Hematopoietic multipotent progenitor cell treated with erythropoietin and hydrocortisone succinate and interleukin-3 and kit ligand, for 4 days (in vitro differentiated cells): ENCODE data around the gene MRPL18.
"Not testable (repeated sequence)": the region's sequence is repeated elsewhere in the genome, so short reads cannot be mapped to it uniquely, and the experiment has no call there.

Experiments
- DNase-seq: peaks from one replicate; pipeline ENCODE4 v3.0.0-alpha.2; 2015

MRPL18 gene

DNA sequence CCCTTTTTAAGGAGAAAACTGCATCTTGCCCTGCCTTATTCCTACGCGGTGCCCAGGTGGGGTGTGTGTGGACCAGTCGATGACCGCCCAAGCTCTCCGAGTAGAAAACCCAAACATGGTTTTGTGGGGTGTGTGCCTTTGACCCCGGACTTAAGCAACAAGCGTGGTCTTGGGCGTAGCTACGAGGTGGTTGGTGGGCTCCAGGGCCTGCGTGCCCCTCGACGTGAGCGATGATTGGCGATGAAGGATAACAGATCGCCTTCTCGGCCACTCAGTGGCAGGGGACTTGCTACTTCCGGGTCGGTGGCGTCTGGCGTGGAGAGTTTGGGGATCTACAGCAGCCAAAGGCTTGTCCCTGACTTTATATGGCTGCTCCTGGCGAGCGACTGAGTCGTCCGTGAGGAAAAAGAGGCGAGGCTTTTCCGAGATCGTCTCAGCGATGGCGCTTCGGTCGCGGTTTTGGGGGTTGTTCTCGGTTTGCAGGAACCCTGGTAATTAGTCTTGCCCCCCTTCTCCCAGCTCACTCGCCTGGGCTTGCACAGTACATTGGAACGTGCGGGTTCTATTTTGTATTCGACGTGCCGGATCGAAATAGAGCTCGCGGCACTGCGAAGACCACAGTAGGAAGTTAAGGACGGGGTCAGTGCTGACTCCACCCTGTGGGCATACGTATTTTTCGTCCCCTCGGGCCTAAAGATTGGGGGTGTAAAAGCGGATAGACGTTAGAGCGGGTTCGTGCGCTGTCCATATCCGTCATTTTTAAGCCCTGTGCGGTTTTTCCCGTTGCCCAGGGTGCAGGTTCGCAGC lies at the start of gene MRPL18:
Gene MRPL18, plus strand, starts transcription at position 319 of the 807 bp plus-strand sequence. Its CDS starts 121 bp downstream, at position 440.
- peak; percentile 99 for DNase-seq

DNA sequence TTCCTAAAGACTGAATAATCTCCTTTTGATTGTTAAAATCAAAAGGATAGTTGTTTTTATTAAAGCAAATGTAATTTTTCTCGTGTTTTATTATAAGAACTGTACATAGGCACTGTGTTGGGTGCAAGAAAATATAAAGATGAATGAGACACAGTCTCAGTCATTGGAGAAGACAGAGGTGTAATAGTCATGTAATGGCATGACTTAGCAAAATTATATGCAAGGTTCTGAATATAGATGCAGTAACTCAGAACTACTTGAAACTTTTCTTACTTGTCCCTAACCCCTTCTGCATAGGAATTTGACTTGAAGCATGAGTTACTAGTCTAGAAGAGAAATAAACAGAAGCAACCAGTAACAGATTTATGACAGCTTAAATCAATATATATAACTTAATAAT lies 48.1 kb upstream of the MRPL18 start:
- DNase-seq = no peak

DNA sequence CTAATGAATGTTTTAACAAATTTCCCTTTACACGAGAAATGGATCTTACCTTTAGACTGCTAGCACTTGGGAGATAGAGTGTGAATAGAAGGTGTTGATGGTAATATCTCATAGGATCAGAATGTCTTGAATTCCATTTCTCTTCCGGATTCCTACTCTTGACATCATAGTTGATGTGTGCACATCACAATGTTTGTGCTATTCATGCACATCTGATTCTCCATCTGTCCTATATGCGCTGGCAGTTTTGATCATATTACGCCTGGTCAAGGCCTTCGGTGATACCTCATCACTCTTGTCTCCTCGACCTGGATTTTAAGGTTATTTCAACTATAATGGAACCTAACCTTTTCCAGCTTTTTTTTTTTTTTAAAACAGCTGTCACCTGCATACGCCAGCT lies 45.2 kb upstream of the MRPL18 start:
- no peak for DNase-seq

DNA sequence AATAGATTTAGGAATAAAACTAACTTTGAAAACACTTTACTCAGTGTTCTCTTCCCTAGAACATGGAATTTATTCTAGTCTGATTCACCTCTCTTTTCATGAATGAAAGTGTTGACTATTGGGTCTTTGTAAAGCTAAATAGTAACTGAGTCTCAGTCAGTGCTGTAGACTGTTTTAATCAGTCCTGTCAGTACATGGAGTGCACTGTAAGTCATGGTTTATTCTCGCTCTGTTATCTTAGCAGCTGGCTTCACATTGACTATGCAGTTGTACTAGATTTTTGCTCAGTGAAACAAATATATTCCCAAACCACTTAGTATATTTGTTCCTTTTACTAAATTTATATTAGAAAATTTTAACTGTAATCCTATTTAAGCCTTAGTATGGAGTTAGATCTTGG lies 43.5 kb upstream of the MRPL18 start:
- no peak for DNase-seq

GRCh38 chr6:159748127-159748526 lies 42.1 kb upstream of the MRPL18 start:
- DNase-seq = not testable (repeated sequence)

- no peak for DNase-seq
These were observed 38.8 kb upstream of the MRPL18 start for GRCh38 chr6:159751448-159751847.

DNA sequence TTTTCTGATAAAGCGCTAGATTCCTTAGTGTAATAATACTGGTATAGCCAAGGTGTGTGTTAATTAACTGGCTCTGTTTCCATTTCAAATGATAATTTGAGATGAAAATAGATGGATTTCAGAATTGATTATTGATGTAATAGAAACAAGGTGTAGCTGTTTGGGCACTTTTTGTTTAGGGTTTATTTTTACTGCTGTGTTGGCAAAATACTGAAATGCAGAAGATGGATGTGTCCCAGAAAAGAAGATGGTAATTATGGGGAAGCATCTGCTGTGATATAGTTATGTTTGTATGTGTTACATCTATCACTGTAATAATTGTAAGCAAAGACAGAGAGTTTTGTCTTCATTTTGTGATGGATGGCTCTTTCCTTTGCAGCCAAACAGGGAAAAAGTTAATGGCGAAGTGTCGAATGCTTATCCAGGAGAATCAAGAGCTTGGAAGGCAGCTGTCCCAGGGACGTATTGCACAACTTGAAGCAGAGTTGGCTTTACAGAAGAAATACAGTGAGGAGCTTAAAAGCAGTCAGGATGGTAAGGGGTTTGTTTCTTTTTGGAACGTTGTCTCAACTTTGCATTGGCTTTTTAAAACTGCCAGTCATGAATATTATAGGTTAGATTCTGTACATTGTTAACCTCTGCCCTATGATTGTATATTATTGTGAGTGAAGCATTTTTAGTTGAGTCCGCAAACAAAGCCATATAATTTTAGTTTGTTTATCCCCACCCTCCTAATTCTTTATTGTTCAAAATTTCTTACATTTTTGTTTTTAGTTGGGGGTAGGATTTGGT lies 37.0 kb upstream of the MRPL18 start:
- DNase-seq = no peak

DNA sequence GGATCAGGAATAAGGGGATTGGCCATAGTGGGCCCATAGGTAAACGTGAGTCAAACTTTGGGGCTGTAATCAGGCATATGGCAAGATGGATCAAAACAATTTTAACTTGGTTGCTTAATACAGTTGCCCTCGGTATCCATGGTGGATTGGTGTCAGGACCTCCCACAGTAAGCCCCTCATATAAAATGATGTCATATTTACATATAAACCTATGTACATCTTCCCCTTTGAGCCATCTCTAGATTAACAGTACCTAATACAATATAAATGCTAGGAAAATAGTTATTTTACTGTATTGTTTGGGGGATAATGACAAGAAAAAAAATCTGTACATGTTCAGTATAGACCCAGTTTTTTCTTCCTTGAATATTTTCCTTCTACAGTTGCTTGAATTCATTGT lies 35.9 kb upstream of the MRPL18 start:
- no peak for DNase-seq

- no peak for DNase-seq
These were observed 35.0 kb upstream of the MRPL18 start for GRCh38 chr6:159754959-159755914.

DNA sequence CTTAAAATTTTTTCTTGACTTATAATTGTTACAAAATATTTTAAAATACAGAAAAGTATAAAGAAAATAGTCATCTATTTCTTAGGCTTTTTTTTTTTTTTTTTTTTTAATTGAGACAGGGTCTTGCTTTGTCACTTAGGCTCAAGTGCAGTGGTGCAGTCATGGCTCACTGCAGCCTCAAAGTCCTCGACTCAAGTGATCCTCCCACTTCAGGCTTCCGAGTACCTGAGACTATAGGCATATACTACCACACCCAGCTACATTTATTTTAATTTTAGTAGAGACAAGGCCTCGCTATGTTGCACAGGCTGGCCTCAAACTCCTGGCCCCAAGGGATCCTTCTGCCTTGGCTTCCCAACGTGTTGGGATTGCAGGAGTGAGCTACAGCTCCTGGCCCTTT lies 33.8 kb upstream of the MRPL18 start:
- DNase-seq = no peak

GRCh38 chr6:159758031-159759001 lies 32.0 kb upstream of the MRPL18 start:
- no peak for DNase-seq

DNA sequence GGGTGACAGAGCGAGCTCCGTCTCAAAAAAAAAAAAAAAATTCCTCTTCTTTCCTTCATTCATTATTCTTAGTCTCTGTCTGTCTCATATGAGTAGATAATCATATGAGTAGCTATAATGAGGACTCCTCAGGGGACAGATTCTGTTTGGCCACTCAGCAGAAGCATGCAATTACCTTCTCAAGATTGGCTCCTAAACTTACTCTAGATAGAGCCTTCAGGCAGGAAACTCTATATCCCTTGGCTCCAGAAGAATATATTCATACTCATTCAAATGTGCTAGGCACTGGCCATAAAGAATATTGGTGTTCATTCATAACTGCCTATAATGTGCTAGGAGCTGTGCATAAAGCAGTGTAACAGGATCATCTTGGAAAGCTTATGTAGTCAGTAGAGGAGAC lies 30.6 kb upstream of the MRPL18 start:
- no peak for DNase-seq

DNA sequence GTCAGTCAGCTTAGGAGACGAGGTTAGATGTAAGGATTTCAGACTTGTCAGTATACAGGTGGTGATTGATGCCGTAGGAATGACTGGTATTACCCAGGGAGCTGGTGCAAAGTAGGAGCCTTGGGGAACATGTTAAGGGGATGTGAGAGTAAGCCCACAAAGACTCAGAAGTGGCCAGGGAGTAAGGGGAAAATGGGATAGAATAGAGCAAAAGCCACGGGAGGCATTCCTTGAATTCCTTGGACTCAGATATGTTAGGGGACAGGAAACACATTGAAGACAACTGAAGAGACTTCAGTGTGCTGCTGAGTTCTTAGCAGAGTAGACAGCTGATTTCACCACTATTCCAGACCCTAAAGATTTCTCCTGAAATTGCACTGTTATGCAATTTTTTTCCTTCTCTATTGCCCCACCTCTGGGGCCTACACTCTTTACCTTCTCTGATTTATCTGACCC lies 29.6 kb upstream of the MRPL18 start:
- no peak for DNase-seq

DNA sequence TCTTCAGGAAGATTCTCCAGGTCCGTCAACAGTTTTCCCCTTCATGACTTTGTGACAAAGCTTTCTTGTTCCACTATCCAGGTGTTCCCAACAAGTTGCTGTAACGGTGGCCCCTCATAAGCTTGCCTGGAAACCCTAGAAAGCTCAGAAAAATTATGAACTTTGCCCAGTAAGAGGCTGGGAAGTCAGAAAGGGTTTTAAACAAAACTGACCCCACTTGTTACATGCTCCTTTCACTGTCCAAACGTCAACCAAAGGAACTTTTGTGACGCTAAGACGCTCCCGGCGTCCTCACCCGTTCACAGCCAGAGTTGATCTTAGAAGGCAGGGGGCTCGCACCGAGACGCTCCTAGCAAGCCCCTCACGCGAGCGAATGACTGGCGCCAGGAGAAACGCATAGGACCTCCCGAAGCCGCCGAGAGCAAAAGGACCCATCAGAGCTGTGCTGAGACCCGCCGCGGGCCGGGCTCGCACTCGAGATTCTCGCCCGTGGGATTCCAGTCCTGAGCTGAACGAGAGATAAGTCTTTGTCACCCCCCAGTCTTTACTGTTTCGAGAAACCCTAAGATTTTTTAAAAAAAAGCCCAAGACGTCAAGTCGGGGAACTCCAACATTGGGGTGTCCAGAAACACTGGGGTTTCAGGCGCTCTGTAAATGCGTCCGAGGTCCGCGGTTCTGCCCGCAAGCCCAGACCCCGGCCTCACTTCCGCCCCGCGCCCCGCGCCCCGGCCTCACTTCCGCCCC lies 29.0 kb upstream of the MRPL18 start:
- DNase-seq = no peak

DNA sequence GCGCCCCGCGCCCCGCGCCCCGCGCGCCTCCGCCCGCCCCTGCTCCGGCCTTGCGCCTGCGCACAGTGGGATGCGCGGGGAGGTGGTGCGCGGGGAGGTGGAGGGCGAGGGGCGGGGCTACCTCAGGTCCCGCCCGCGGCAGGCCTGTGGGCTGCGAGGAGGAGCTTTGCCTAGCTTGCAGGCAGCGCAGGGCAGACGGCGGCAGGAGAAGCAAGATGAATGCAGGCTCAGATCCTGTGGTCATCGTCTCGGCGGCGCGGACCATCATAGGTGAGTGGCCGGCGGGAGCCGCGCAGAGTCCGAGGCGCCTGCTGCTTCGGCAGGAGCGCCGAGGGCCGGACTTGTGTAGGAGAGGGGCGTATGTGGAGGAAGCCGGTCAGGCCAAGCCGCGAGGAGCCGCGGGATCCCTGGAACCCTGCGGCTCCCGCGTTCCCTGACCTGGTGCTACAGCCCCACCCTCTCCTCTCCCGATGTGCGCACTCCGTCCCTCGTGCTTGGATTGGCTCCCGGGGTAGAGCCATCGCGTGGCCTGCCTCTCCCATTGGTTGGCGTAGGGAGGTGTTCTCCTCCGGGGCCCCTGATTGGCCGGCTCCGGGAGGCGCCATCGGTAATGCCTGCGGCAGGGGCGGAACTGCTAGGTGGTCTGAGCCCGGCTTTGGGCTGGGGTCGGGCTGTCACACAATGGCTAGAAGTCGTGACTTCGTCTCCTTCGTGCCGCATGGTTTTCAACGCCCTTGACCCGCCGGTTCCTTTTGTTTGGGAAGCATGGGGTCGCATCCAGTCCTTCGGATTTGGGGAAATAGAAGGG lies 28.2 kb upstream of the MRPL18 start, which contains the start of gene ACAT2:
Gene ACAT2, plus strand, starts transcription at position 173 of the 808 bp plus-strand sequence. Its CDS starts 43 bp downstream, at position 216.
- DNase-seq = peak; percentile 99

- DNase-seq = peak; percentile 51
These were observed 27.5 kb upstream of the MRPL18 start for GRCh38 chr6:159762681-159763293.

GRCh38 chr6:159766906-159767305 lies 23.4 kb upstream of the MRPL18 start:
- no peak for DNase-seq

GRCh38 chr6:159769470-159769869 lies 20.8 kb upstream of the MRPL18 start:
- DNase-seq = no peak

DNA sequence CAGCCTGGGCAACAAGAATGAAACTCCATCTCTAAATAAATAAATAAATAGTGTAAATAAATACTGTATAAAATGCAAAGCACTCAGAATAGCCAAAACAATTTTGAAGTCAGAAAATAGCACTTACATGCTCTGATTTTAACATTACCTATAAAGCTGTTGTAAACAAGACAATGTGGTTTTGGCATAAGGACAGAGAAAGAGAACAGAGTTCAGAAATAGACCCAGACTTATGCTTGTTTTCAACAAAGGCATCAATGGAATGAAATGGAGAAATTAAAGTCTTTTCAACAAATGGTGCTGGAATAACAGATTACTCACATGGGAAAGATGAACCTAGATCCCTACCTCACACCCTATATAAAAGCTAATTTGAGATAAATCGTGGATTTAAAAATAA lies 18.1 kb upstream of the MRPL18 start:
- DNase-seq = no peak
